Keratinocyte (primary cell): ENCODE results near the gene TMEM233. TPM values are rescaled to one million over a fixed set of nuclear protein-coding genes. Genes with fewer than 3 reads are reported as not detected.

Experiments
- DNase-seq: peaks from one replicate; pipeline ENCODE4 v3.0.0-alpha.2; 2011; ENCODE audit warnings: low read depth, missing footprints, low spot score
- FAIRE-seq: peaks from 2 replicates; lab custom pipeline; 2011; peaks lifted over from hg19 to GRCh38; lab: Jason Lieb, UNC
- H2AFZ ChIP-seq: 2 replicates; pipeline ENCODE4 v1.6.0; 2012; ENCODE audit warnings: low read length, control low read depth, inconsistent platforms; ENCODE audit not compliant: control insufficient read depth
- H3K27ac ChIP-seq: 2 replicates; pipeline ENCODE4 v1.5.1; 2011; ENCODE audit warnings: low read length; ENCODE audit not compliant: control insufficient read depth, insufficient read depth
- H3K27me3 ChIP-seq: 3 replicates; pipeline ENCODE4 v1.6.0; 2011; ENCODE audit warnings: low read length; ENCODE audit not compliant: control insufficient read depth, insufficient read depth; ENCODE audit errors: extremely low read depth
- H3K36me3 ChIP-seq, 2 experiments: 2 replicates in 1 of 2; 3 replicates in 1 of 2; pipeline ENCODE4 v1.5.1; 2011; ENCODE audit warnings: low read length in 2 of 2, mild to moderate bottlenecking in 1 of 2; ENCODE audit not compliant: control insufficient read depth in 2 of 2, insufficient read depth in 2 of 2; ENCODE audit errors: extremely low read depth in 1 of 2
- H3K4me1 ChIP-seq: 3 replicates; pipeline ENCODE4 v1.5.1; 2011; ENCODE audit warnings: low read length; ENCODE audit not compliant: control insufficient read depth, insufficient read depth; ENCODE audit errors: extremely low read depth
- H3K4me2 ChIP-seq: 3 replicates; pipeline ENCODE4 v1.6.0; 2011; ENCODE audit warnings: low read depth, low read length; ENCODE audit not compliant: control insufficient read depth, insufficient read depth; ENCODE audit errors: extremely low read depth
- H3K4me3 ChIP-seq, 3 experiments: fragments of 200-600 bp in 1 of 3; sonication (generic) in 1 of 3; 2 replicates in 2 of 3; 3 replicates in 1 of 3; pipeline ENCODE4 v1.5.1; 2011 to 2016; ENCODE audit warnings: low read length in 3 of 3, mild to moderate bottlenecking in 3 of 3, control low read depth in 2 of 3, inconsistent platforms in 1 of 3, low read depth in 1 of 3, mixed read lengths in 1 of 3, mixed run types in 1 of 3, moderate library complexity in 1 of 3; ENCODE audit not compliant: control insufficient read depth in 2 of 3, insufficient read depth in 2 of 3; ENCODE audit errors: extremely low read depth in 1 of 3
- H3K79me2 ChIP-seq: 2 replicates; pipeline ENCODE4 v1.6.0; 2012; ENCODE audit warnings: low read length; ENCODE audit not compliant: control insufficient read depth, insufficient read depth
- H3K9ac ChIP-seq: 3 replicates; pipeline ENCODE4 v1.6.0; 2011; ENCODE audit warnings: low read length; ENCODE audit not compliant: control insufficient read depth, insufficient read depth; ENCODE audit errors: extremely low read depth
- H3K9me1 ChIP-seq: 3 replicates; pipeline ENCODE4 v1.6.0; 2011; ENCODE audit warnings: low read length; ENCODE audit not compliant: control insufficient read depth, insufficient read depth; ENCODE audit errors: extremely low read depth
- H3K9me3 ChIP-seq: 2 replicates; pipeline ENCODE4 v1.5.1; 2012; ENCODE audit warnings: low read depth, low read length; ENCODE audit not compliant: control insufficient read depth
- H4K20me1 ChIP-seq: 3 replicates; pipeline ENCODE4 v1.6.0; 2011; ENCODE audit warnings: low read length; ENCODE audit not compliant: control insufficient read depth, insufficient read depth; ENCODE audit errors: extremely low read depth
- EZH2 ChIP-seq: IDR thresholded peaks from one replicate; pipeline ENCODE4 v1.6.1; 2012; ENCODE audit warnings: inconsistent platforms, mild to moderate bottlenecking, low read length, moderate library complexity
- dilution Hi-C: fragments of 300-500 bp; cut with MboI; formaldehyde crosslinking; loops from one replicate; pipeline ENCODE4 v1.7.0; 2020; ENCODE audit warnings: low sequenced_read_pairs; ENCODE audit not compliant: extremely low pct_ligation_motif_present
- polyA plus RNA-seq, 5 experiments: library from polyadenylated mRNA; depleted of rRNA in 3 of 5; stranded (reverse) in 3 of 5; stranded (forward) in 1 of 5; unstranded in 1 of 5; fragments of >200 nt; gene quantifications; 1 replicate in 1 of 5; 2 replicates in 3 of 5; 3 replicates in 1 of 5; pipeline versions ENCODE4 v1.2.1 to v1.2.3, GENCODE V29; 2011 to 2012; ENCODE audit warnings: missing spikeins in 2 of 5, low read depth in 1 of 5, low replicate concordance in 1 of 5
- TF ChIP-seq, protein P1 (sequence below), 3 experiments: IDR thresholded peaks in 1 of 3; conservative IDR thresholded peaks in 1 of 3; optimal IDR thresholded peaks in 1 of 3; 2 replicates in 2 of 3; 3 replicates in 1 of 3; pipeline versions ENCODE3 to v1.5.1; 2011; ENCODE audit warnings: low read length in 3 of 3, mild to moderate bottlenecking in 3 of 3, moderate library complexity in 2 of 3, control low read depth in 1 of 3, inconsistent platforms in 1 of 3; ENCODE audit not compliant: insufficient read depth in 2 of 3; ENCODE audit errors: extremely low read depth in 1 of 3

TMEM233 gene
- polyA plus RNA-seq, 1 donor (not counting 4 experiments of a cell fraction or from before 2014, with no cell fraction given), result not detected

GRCh38 chr12:119686355-119686754 is 92.8 kb downstream of the TMEM233 start:
- H3K36me3 ChIP-seq, result peaks cover 3 to 5% of the 10 kb centered on the region in 2 experiments
- no peaks in the 10 kb centered on the region for H3K4me1 ChIP-seq
- dilution Hi-C loops, result no loop called here
- no peak overlapping the region for H3K4me2 ChIP-seq
- H4K20me1 ChIP-seq, result no peaks in the 10 kb centered on the region
- H3K27me3 ChIP-seq, result no peaks in the 10 kb centered on the region
- H3K79me2 ChIP-seq, result no peaks in the 10 kb centered on the region
- no peaks in the 10 kb centered on the region for H3K9me3 ChIP-seq
- no peak overlapping the region for H3K27ac ChIP-seq
- no peak overlapping the region for H3K4me3 ChIP-seq
- no peak for DNase-seq
- TF ChIP-seq EZH2, result no peak
- TF ChIP-seq, protein P1, sequence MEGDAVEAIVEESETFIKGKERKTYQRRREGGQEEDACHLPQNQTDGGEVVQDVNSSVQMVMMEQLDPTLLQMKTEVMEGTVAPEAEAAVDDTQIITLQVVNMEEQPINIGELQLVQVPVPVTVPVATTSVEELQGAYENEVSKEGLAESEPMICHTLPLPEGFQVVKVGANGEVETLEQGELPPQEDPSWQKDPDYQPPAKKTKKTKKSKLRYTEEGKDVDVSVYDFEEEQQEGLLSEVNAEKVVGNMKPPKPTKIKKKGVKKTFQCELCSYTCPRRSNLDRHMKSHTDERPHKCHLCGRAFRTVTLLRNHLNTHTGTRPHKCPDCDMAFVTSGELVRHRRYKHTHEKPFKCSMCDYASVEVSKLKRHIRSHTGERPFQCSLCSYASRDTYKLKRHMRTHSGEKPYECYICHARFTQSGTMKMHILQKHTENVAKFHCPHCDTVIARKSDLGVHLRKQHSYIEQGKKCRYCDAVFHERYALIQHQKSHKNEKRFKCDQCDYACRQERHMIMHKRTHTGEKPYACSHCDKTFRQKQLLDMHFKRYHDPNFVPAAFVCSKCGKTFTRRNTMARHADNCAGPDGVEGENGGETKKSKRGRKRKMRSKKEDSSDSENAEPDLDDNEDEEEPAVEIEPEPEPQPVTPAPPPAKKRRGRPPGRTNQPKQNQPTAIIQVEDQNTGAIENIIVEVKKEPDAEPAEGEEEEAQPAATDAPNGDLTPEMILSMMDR (optimal IDR thresholded peaks at IDR 0.05 in 1 of 3, IDR thresholded peaks at IDR 0.05 in 1 of 3, conservative IDR thresholded peaks at IDR 0.05 in 1 of 3; ENCODE audit: extremely low read depth in 1 of 3, insufficient read depth in 2 of 3, low read length in 3 of 3), result no peak
- H2AFZ ChIP-seq, result no peak overlapping the region
- no peak overlapping the region for H3K9ac ChIP-seq
- FAIRE-seq, result no peak
- H3K9me1 ChIP-seq, result no peaks in the 10 kb centered on the region

- Histone ChIP-seq H3K9ac (no peak overlapping the region), H4K20me1 (no peaks in the 10 kb centered on the region), H3K27me3 (no peaks in the 10 kb centered on the region), H3K4me2 (no peak overlapping the region), H3K27ac (no peak overlapping the region), H3K4me1 (no peaks in the 10 kb centered on the region), H3K9me1 (no peaks in the 10 kb centered on the region), H3K9me3 (no peaks in the 10 kb centered on the region), H3K36me3 (peaks cover 0 to 5% of the 10 kb centered on the region in 2 experiments), H3K79me2 (no peaks in the 10 kb centered on the region), H3K4me3 (no peak overlapping the region), H2AFZ (no peak overlapping the region)
- FAIRE-seq (no peak), DNase-seq (no peak)
- TF ChIP-seq, protein P1 (optimal IDR thresholded peaks at IDR 0.05 in 1 of 3, IDR thresholded peaks at IDR 0.05 in 1 of 3, conservative IDR thresholded peaks at IDR 0.05 in 1 of 3; ENCODE audit: extremely low read depth in 1 of 3, insufficient read depth in 2 of 3, low read length in 3 of 3), result no peak
- TF ChIP-seq EZH2, result no peak
- dilution Hi-C loops, result no loop called here
These were observed 93.2 kb downstream of the TMEM233 start for GRCh38 chr12:119686776-119687175.
